ENCODE results near the gene PTPRK.

The PTPRK gene

DNA sequence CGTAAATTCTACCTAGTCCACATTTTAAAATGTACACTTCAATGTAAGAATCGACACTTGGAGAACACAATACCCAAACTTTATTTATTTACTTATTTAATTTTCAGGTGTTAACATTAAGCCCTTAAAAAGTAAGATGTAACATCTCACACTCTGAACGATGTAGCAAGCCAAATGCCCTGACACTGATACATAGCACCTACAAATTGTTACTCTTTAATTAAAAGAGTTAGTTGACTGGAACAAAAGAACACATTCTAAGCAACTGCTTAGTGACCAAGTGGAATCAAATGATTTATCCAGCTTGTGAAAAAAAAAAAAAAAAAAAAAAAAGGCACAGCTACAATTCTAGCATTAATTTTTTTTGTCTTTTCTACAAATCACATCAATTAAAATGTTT, 327.4 kb downstream of the PTPRK start:
- DNase-seq (ENCODE audit: low read depth in 2 of 2) = no peak

GRCh38 chr6:128188678-128189077, 331.7 kb downstream of the PTPRK start:
- no peak for DNase-seq (ENCODE audit: low read depth in 2 of 2)

- no peak for DNase-seq (ENCODE audit: low read depth in 2 of 2)
Observed at GRCh38 chr6:128186729-128187128, 333.7 kb downstream of the PTPRK start.

DNA sequence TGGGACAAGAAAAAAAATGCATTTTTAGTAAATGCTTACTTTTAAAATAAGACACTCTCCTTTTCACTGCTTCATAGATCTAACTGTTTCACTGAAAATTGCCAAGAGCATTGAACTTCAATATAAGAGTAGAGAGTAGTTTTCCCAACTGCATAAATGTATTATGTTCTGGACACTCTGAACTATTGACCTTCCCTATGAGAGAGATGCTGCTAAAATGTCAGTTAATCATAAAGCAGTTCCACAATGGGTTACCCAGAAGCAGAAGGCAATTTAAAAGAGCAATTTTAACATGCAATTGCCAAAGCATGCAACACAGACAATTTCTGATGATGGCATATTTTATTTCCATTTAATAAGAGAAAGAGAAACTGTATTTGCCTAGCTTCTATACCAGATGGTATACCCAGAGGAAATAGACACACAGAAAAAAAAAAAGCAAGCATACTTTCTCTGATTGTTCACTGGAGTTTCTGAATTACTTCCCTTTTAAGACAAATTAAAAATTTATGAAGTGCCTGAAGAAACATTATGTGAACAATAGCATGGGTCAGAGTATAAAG, 340.4 kb downstream of the PTPRK start:
- no peak for DNase-seq (ENCODE audit: low read depth in 2 of 2)

DNA sequence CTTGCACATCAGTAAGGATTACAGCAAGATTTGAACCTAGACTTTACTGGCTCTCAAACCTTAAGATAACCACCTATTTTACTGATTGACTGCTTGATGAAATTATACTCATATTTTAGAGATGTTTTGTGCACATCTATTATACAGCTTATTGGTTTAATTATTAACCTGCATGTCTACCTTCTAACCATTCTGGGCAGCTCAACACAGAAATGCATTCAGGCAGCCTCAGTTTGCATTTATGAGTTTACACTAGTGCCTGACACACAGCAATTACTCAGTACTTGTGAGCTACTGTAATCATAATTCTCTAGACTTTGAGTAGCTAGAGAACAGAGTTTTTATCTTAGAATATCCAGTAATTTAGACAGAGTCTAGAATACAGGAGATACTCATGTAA, 345.7 kb downstream of the PTPRK start:
- no peak for DNase-seq (ENCODE audit: low read depth in 2 of 2)

DNA sequence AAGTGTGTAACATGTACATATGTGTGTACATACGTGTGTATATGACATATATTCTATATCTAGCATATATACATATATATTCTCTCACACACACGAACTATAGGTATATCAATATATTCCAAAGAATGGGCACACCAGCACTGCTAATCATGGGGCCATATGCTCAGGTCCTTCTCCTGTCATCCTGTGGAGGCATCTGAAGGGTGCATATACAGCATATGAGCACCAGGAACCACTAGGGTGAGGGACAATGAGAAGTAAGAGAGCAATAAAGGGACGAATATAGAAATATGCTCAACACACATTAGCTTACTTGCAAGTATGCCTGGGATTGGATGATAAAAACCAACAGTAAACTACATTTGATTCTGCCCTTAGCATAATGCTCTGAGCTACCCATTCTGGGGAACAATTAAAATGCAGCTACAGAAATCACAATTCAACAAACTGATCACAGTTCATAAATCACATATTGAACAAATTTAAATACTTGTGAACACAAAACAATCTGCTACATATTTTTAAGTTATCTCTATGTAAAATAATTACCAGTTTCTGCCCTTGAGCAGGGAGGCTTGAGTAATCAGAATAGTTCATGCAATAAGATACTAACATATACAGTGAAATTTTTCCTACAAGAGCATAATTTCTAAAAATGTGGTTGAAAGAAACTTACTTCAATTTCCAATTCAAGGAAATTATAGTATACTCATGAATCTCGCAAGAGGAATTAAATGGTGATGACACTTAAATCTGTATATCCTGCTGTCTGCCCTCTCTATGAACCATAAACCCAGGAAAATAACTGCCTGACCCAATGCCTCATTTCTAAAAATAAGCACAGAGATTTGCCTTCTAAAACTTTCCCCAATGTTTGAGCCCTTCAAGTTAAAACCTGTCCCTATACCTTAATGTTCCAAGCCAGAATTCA, 347.4 kb downstream of the PTPRK start:
- DNase-seq (ENCODE audit: low read depth in 2 of 2) = no peak

DNA sequence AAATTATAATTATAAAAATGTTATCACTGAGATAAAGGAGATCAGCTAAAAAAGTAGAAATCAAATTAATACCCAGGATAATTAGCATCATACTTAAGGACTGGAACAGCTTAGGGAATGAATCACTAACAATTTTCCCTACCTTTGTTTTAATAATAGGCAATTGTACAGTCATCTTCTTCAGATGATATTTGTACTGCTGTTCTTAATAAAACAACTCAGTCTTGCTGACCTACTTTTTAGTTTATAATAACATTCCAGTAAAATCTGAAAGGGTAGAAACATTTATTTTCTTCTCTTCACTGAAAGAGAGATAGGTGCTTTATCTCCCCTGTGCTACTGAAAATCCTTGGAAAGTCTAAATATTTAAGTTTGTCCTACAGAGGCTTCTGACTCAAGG, 348.3 kb downstream of the PTPRK start:
- DNase-seq (ENCODE audit: low read depth in 2 of 2) = no peak

- no peak for DNase-seq (ENCODE audit: low read depth in 2 of 2)
Observed at GRCh38 chr6:128171182-128171581, 349.2 kb downstream of the PTPRK start.

DNA sequence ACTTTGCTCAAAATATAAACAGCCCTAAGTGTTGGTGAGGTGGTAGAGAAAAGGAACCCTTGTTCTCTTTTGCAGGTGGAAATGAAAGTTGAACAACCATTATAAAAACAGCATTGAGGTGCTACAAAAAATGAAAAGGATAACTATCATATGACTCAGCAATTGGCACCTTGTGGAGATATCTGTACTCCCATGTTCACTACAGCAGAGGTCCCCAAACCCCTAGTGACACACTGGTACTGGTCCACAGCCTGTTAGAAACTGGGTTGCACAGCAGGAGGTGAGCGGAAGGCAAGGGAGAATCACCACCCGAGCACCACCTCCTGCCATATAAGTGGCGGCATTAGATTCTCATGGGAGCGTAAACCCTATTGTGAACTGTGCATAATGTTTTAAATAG, 352.2 kb downstream of the PTPRK start:
- DNase-seq (ENCODE audit: low read depth in 2 of 2) = no peak

DNA sequence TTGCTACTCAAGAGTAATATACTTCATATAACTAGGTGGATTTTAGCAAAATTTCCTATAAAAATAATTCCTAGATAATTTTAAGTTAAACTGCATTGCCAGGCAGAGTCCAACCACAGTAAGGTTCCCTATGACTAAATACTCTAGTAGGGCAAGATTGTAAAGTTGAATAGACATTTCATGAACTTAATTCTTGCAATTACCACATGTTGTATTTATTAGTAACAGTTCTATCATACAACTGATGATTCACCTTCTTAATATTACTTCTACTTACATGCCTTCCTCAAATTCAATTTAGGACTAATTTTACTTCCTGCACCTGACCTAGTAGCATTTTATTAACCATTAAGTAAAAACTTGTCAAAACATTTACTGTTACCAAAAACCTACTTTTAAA, 352.8 kb downstream of the PTPRK start:
- no peak for DNase-seq (ENCODE audit: low read depth in 2 of 2)

GRCh38 chr6:128164254-128164653, 356.1 kb downstream of the PTPRK start:
- DNase-seq (ENCODE audit: low read depth in 2 of 2) = no peak

DNA sequence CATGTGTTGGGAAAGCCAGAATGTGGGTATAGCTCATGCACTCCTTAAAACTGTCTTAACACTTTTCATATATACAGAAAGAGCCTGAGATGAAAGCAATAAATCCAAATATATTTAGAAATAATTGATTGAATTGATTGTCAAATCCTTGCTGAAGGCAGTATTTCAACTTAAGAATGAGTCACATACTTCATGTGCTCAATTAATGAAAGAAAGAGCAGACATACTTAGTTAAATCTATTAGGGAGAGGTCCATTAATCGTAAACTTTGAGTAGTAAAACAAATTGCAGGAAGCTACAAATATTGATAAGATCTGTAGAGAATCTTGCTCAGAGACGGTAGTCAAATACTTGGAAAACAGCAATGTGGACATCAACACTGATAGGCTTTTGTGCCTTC, 358.0 kb downstream of the PTPRK start:
- DNase-seq (ENCODE audit: low read depth in 2 of 2) = no peak

DNA sequence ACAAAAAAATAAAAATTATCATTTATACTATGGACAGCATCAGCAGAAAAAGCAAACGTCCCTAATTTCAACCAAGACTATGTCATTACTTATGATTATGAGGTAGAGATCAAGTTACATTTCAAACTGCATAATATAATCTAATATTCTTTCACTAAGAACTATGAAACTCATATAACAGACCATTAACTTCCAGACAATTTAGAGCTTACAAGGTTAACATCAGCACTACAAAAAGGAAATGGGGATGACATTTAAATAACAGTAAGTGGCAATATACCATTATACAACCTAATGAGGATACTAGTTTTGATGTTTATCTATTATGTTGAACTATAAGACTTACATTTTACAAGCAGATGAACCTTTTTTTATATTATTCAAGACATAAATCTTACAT, 358.6 kb downstream of the PTPRK start:
- no peak for DNase-seq (ENCODE audit: low read depth in 2 of 2)

DNA sequence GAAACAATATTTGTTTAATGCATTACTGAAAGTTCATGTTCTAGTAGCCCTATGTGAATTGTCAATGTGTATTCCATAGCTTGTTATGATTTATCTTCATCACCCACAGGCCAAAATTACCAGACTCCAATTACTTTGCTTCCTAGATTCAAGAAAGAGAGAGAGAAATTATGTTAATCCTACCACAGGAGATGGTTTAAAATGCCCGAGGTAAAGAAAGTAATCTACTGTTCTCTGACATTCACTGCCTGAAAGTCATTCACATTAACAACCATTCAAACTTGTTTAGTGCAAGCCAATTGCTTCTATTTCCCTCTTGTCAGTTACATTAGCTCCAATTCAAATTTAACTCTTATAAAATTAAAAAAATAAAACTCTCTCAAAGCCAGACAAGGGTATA, 359.1 kb downstream of the PTPRK start:
- DNase-seq (ENCODE audit: low read depth in 2 of 2) = no peak

DNA sequence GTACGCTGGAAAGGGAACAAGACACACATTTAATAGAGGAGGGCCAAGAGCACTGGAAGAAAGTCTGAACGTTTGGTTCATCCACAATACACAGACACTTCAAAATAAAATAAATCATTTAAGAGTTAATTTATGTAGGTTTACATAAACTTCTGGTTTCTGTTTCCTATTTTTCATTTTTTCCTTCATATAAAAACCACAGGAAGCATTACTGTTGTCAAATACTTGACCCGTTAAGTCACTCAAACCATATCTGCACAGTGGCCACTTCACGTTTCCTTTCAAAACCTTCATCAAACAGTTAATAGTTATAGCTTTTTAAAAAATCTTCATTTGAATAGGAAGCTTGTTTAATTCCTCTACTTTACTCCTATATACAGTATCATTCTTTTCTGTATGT, 361.9 kb downstream of the PTPRK start:
- no peak for DNase-seq (ENCODE audit: low read depth in 2 of 2)

GRCh38 chr6:128156321-128157111, 363.9 kb downstream of the PTPRK start:
- DNase-seq (ENCODE audit: low read depth in 2 of 2) = no peak

GRCh38 chr6:128155826-128156225, 364.6 kb downstream of the PTPRK start:
- DNase-seq (ENCODE audit: low read depth in 2 of 2) = no peak

DNA sequence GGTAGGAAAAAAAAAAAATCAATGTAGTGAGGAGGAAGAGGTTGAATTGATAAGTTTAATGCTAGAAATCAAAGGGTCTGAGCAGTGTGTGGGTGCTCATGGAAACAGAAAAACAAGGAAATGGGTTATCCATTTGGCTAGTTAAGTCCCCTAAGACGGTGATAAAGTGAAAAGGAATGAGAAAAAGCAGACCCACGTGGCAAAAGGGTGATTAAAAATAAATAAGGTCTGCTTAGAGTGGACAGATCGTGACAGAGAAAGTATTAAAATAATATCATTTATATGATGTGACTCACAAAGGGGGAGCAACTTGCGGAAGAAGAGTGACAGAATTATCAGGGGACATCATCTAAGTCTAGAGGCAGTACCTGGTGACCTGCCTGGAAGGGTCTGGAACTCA, 367.8 kb downstream of the PTPRK start:
- no peak for DNase-seq (ENCODE audit: low read depth in 2 of 2)

DNA sequence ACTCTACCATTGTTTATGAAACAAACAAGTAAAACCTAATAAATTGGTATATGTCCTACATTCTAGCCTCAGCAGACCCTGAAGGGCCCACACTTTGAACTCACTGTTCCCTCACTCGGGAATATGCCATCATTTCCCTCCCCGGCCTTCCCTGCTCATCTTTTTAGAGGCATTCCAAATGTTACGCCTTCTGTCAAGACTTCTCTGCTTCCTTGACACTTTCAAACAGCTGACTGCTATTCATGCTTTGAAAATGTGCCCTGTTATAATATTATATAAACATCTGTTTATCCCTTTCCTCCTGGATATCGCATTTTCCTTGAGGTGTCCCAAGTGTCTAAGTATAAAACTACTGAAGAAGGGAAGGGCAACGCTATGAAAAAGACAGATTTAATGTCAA, 370.0 kb downstream of the PTPRK start:
- DNase-seq (ENCODE audit: low read depth in 2 of 2) = no peak

- DNase-seq (ENCODE audit: low read depth in 2 of 2) = no peak
Observed at GRCh38 chr6:128149796-128150195, 370.6 kb downstream of the PTPRK start.

DNA sequence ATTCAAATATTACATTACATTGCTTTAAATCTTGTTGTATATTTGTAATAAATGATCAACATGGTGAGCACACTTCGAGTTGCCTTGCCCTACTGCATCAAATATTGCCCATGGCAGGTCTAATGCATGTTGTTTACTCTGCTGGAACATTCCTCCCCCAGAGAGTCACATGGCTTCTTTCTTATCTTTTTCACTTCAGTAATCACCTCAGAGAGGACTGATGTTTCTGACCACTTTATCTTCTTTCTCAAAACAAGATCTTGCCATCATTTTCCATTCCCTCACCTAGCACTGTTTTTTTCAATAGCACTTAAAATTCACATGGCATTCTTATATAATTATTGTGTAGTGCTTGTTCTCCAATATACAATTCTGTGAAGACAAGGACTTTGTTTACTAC, 376.1 kb downstream of the PTPRK start:
- DNase-seq (ENCODE audit: low read depth in 2 of 2) = no peak

DNA sequence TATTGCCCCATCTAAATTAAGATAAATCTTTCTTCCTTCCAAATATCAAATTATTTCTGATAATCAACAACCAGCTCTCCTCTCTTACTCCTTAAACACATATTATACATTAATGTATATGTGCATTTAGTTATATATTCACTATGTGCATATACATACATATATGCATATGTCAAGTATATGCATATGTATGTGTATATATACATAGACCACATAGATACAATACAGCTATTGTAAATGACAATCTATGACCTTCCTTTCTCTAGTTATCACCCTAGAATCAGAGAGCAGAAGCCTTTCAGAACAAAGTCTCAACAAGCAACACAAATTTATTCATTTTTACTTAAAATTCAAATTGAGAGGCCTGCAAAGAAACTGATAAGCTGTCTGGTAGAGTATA, 378.5 kb downstream of the PTPRK start:
- DNase-seq (ENCODE audit: low read depth in 2 of 2) = no peak

GRCh38 chr6:128139519-128139918, 380.9 kb downstream of the PTPRK start:
- DNase-seq (ENCODE audit: low read depth in 2 of 2) = no peak
